Measurements from ENCODE around the gene SLC22A14. TPM values are rescaled to one million over a fixed set of nuclear protein-coding genes. Genes with fewer than 3 reads are reported as not detected.

SLC22A14 gene
- total RNA-seq, 6 donors from 2014 or later = 0.30 to 1.6 TPM; not detected in 4

GRCh38 chr3:38276081-38276916, 5.8 kb upstream of the SLC22A14 start:
- Histone ChIP-seq H3K27me3 (no peaks in the 10 kb centered on the region), H3K27ac (no peak overlapping the region), H3K4me1 (no peaks in the 10 kb centered on the region), H3K4me3 (no peak overlapping the region), H3K9me3 (no peaks in the 10 kb centered on the region), H3K36me3 (peaks cover 0 to 4% (median 0%) of the 10 kb centered on the region in 4 donors)
- DNase-seq = peak in 1 of 2 donors; percentile 49
- ATAC-seq (ENCODE audit: low FRiP score in 2 of 2) = no peak
- TF ChIP-seq EP300 (IDR thresholded peaks at IDR 0.05) (no peak), CTCF (IDR thresholded peaks at IDR 0.05) (no peak), POLR2AphosphoS5 (IDR thresholded peaks at IDR 0.05) (no peak), POLR2A (IDR thresholded peaks at IDR 0.05) (no peak)
- WGBS, 2 donors = 91 to 95% methylated on average over 10 to 13 of the region's 13 CpGs

GRCh38 chr3:38276917-38277630, 5.0 kb upstream of the SLC22A14 start:
- H3K27me3 ChIP-seq = no peaks in the 10 kb centered on the region
- ATAC-seq (ENCODE audit: low FRiP score in 2 of 2) (peak in 1 of 2 donors; percentile 12), DNase-seq (peak in 1 of 2 donors; percentile 51)
- H3K4me1 ChIP-seq = no peaks in the 10 kb centered on the region
- TF ChIP-seq POLR2A (IDR thresholded peaks at IDR 0.05) (no peak), EP300 (IDR thresholded peaks at IDR 0.05) (no peak), POLR2AphosphoS5 (IDR thresholded peaks at IDR 0.05) (no peak), CTCF (IDR thresholded peaks at IDR 0.05) (no peak)
- H3K9me3 ChIP-seq = no peaks in the 10 kb centered on the region
- no peak overlapping the region for H3K27ac ChIP-seq
- H3K4me3 ChIP-seq = no peak overlapping the region
- 89 to 94% methylated on average over 11 to 13 of the region's 13 CpGs for WGBS, 2 donors
- H3K36me3 ChIP-seq = peaks cover 0 to 4% (median 0%) of the 10 kb centered on the region in 4 donors

- Histone ChIP-seq H3K36me3 (peaks cover 0 to 4% (median 0%) of the 10 kb centered on the region in 4 donors), H3K4me3 (no peak overlapping the region), H3K9me3 (no peaks in the 10 kb centered on the region), H3K4me1 (no peaks in the 10 kb centered on the region), H3K27me3 (no peaks in the 10 kb centered on the region), H3K27ac (no peak overlapping the region)
- TF ChIP-seq CTCF (IDR thresholded peaks at IDR 0.05) (no peak), POLR2A (IDR thresholded peaks at IDR 0.05) (no peak), POLR2AphosphoS5 (IDR thresholded peaks at IDR 0.05) (no peak), EP300 (IDR thresholded peaks at IDR 0.05) (no peak)
- ATAC-seq (ENCODE audit: low FRiP score in 2 of 2) = no peak
- 90 to 93% methylated on average over 5 of the region's 5 CpGs for WGBS, 2 donors
- no peak for DNase-seq
Observed at GRCh38 chr3:38278841-38279240, 3.3 kb upstream of the SLC22A14 start.

- Histone ChIP-seq H3K27me3 (no peaks in the 10 kb centered on the region), H3K4me1 (no peaks in the 10 kb centered on the region), H3K36me3 (no peaks in the 10 kb centered on the region), H3K9me3 (no peaks in the 10 kb centered on the region), H3K4me3 (no peak overlapping the region), H3K27ac (no peak overlapping the region)
- 89% methylated on average over 15 to 16 of the region's 16 CpGs for WGBS, 2 donors
- TF ChIP-seq POLR2AphosphoS5 (IDR thresholded peaks at IDR 0.05) (no peak), EP300 (IDR thresholded peaks at IDR 0.05) (no peak), POLR2A (IDR thresholded peaks at IDR 0.05) (no peak), CTCF (IDR thresholded peaks at IDR 0.05) (no peak)
- ATAC-seq (ENCODE audit: low FRiP score in 2 of 2) (peak; percentile 37 to 77), DNase-seq (peak in 1 of 2 donors; percentile 45)
Observed at GRCh38 chr3:38283810-38284755, 2.0 kb downstream of the SLC22A14 start.
